ENCODE measurements around the gene SLC14A1.

- TF ChIP-seq MYC (IDR thresholded peaks at IDR 0.05; ENCODE audit: low read depth, low read length) = no peak
- TF ChIP-seq, protein P1, sequence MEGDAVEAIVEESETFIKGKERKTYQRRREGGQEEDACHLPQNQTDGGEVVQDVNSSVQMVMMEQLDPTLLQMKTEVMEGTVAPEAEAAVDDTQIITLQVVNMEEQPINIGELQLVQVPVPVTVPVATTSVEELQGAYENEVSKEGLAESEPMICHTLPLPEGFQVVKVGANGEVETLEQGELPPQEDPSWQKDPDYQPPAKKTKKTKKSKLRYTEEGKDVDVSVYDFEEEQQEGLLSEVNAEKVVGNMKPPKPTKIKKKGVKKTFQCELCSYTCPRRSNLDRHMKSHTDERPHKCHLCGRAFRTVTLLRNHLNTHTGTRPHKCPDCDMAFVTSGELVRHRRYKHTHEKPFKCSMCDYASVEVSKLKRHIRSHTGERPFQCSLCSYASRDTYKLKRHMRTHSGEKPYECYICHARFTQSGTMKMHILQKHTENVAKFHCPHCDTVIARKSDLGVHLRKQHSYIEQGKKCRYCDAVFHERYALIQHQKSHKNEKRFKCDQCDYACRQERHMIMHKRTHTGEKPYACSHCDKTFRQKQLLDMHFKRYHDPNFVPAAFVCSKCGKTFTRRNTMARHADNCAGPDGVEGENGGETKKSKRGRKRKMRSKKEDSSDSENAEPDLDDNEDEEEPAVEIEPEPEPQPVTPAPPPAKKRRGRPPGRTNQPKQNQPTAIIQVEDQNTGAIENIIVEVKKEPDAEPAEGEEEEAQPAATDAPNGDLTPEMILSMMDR (IDR thresholded peaks at IDR 0.05; ENCODE audit: low read depth, low read length) = no peak
These were observed 27.8 kb downstream of the SLC14A1 start for GRCh38 chr18:45751766-45752165.
